T-helper 1 cell treated with Interleukin-12 subunit alpha and Interleukin-12 subunit beta and Interleukin-4 antibody, amounts not matched to agents 30 μg/mL and 1 μg/mL, for 36 hours (primary cell): ENCODE results near the gene EDC3.
"Not testable (repeated sequence)": the region's sequence is repeated elsewhere in the genome, so short reads cannot be mapped to it uniquely, and the experiment has no call there.

Experiments used
- H3K27ac Mint-ChIP-seq: one replicate; pipeline ENCODE4 v1.8.0; 2021; ENCODE audit warnings: mild to moderate bottlenecking, mixed read lengths
- H3K27me3 Mint-ChIP-seq: one replicate; pipeline ENCODE4 v1.8.0; 2021; ENCODE audit warnings: low read depth, mixed read lengths
- H3K36me3 Mint-ChIP-seq: one replicate; pipeline ENCODE4 v1.8.0; 2021; ENCODE audit warnings: low read depth, mixed read lengths
- H3K4me1 Mint-ChIP-seq: one replicate; pipeline ENCODE4 v1.8.0; 2021; ENCODE audit warnings: low read depth, mixed read lengths
- H3K4me3 Mint-ChIP-seq: one replicate; pipeline ENCODE4 v1.8.0; 2021; ENCODE audit warnings: mild to moderate bottlenecking, moderate library complexity, mixed read lengths
- H3K9me3 Mint-ChIP-seq: one replicate; pipeline ENCODE4 v1.8.0; 2021; ENCODE audit warnings: mixed read lengths

The EDC3 gene, protein sequence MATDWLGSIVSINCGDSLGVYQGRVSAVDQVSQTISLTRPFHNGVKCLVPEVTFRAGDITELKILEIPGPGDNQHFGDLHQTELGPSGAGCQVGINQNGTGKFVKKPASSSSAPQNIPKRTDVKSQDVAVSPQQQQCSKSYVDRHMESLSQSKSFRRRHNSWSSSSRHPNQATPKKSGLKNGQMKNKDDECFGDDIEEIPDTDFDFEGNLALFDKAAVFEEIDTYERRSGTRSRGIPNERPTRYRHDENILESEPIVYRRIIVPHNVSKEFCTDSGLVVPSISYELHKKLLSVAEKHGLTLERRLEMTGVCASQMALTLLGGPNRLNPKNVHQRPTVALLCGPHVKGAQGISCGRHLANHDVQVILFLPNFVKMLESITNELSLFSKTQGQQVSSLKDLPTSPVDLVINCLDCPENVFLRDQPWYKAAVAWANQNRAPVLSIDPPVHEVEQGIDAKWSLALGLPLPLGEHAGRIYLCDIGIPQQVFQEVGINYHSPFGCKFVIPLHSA

DNA sequence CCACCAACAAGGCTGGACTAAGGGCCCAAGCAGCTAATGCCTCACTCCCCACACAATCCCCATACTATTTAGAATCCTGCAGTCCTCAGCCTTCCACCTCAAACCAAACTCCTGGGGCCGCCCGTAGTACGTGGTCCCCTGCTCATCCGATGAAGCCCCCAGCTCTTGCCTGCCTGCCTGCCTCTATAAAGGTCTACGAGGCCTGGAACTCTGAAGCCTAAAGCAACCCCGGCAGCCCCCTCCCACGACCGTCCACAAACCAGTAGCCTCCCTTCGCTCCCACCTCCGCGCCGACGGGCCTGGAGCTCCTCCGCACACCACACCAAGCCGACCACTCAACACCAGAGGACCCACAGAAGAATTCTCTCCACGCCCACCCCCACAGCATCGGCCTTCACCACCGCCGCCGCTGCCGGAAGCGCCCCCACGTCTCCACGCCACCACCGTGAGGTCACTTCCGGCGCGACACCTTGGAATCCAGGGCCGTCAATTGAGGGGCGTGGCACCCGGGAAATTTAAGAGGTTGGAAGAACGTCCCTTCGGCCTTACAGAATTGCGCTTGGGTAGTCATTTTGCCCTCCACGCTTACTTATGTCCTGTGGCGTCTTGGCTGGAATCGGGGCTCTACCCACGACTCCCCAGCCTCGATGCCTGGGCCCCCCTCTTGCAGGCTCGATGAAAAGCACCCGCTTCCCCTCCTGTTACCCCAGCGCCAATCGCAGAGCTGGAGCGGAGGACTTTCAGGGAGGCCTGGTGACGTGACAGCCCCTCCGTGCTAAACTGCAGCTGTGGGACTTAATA lies at the start of gene EDC3:
Gene EDC3, minus strand, starts transcription at position 428 of the 801 bp plus-strand sequence. CDS start 20,900 bp downstream, outside the sequence.
- Mint-ChIP-seq H3K27me3 (peaks cover under 1% of the 10 kb centered on the region), H3K36me3 (peaks cover 4% of the 10 kb centered on the region), H3K9me3 (no peaks in the 10 kb centered on the region), H3K4me1 (peaks cover 28% of the 10 kb centered on the region), H3K4me3 (peak within 1 kb of the TSS; percentile 100), H3K27ac (peak within 1 kb of the TSS; percentile 100)

DNA sequence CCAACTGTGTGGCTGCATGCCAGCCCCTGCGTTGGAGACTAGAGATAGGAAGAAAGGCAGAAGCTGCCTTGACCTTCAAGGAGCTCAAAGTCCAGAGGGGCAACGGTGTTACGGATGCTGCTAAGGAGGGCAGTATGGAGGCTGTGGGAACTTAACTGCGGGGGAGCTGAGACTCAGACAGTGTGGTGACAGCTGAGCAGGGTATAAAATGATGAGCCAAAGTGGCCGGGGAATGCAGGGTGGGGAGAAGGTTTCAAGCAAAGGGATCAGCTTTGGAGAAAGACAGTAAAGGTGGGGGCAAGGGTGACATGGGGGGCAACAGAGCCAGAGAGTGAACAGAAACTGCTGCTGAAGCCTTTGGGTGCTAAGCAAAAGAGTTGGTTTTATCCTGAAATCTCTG lies 46.6 kb upstream of the EDC3 start:
- Mint-ChIP-seq H3K36me3 (peaks cover 5% of the 10 kb centered on the region), H3K9me3 (peaks cover 19% of the 10 kb centered on the region), H3K27ac (no peak overlapping the region), H3K4me3 (no peak overlapping the region), H3K27me3 (peaks cover 6% of the 10 kb centered on the region), H3K4me1 (peaks cover 2% of the 10 kb centered on the region)

DNA sequence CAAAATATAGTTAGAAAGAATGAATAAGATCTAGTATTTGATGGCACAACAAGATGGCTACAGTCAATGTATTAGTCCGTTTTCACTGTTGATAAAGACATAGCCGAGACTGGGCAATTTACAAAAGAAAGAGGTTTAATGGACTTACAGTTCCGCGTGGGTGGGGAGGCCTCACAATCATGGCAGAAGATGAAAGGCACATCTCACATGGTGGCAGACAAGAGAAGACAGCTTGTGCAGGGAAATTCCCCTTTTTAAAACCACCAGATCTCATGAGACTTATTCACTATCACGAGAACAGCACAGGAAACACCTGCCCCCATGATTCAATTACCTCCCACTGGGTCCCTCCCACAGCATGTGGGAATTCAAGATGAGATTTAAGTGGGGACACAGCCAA lies 42.4 kb upstream of the EDC3 start:
- H3K27me3 Mint-ChIP-seq: peaks cover 34% of the 10 kb centered on the region
- not testable (repeated sequence) for H3K4me3 Mint-ChIP-seq, H3K4me1 Mint-ChIP-seq, H3K36me3 Mint-ChIP-seq, H3K27ac Mint-ChIP-seq
- peaks cover 26% of the 10 kb centered on the region for H3K9me3 Mint-ChIP-seq

DNA sequence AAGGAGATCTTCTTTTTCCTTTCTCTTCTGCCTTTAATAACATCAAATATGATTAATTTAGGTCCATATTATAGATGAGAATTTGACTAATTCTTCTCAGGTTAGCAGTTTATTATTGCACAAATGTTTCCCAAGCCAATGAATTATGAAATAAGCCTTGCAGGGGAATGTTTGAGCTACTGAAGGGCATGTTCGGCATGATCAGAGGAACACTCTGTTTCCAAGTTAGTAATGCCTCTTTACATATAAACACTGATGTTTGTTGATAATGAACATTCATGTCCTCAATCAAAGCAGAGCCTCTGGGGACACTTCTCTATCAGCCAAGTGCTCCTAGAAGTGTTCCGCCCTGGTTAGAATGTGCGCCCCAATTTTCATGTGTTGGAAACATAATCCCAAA lies 39.5 kb upstream of the EDC3 start:
- Mint-ChIP-seq H3K36me3 (peaks cover 5% of the 10 kb centered on the region), H3K4me3 (no peak overlapping the region), H3K9me3 (peaks cover 21% of the 10 kb centered on the region), H3K27ac (no peak overlapping the region), H3K27me3 (peaks cover 34% of the 10 kb centered on the region), H3K4me1 (peaks cover 2% of the 10 kb centered on the region)

DNA sequence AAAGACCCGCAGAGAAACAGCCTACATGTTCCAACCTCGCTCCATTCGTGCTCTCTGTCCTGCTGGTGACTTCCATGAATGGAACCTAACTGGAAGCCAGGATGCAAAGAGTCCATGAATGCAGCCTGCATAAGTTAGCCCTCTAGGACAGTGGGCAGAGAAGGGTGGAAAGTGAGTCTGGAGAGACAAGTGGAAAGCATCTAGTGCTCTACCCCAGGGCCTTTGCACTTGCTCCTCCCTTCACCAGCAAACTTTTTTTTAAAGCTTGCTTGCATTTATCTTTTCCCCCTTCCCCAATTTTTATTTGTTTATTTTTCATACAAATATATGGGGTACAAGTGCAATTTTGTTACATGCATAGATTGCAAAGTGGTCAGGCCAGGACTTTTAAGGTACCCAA lies 37.4 kb upstream of the EDC3 start:
- Mint-ChIP-seq H3K4me3 (no peak overlapping the region), H3K9me3 (peaks cover 16% of the 10 kb centered on the region), H3K36me3 (peaks cover 4% of the 10 kb centered on the region), H3K27ac (no peak overlapping the region), H3K27me3 (peaks cover 38% of the 10 kb centered on the region), H3K4me1 (peaks cover 2% of the 10 kb centered on the region)

DNA sequence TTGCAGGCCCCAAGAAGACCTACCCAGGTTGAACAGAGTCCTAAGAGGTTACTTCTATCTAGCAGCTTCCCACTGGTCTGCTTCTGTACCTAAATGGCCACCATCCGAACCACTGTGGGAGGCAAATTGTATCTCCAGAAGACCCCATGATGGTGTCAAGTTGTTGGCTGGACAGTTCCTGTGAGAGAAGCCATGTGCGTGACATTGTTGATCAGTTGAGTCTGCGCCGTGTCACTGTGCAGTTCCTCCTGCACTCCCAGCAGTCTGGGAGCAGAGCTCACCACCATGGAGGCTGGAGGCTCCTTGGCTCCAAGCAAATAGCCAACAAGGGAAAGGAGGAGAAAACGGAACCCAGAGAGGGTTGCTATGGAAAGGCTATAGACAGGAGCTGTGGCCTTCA lies 37.0 kb upstream of the EDC3 start:
- no peak overlapping the region for H3K27ac Mint-ChIP-seq
- H3K4me1 Mint-ChIP-seq: no peaks in the 10 kb centered on the region
- peaks cover under 1% of the 10 kb centered on the region for H3K36me3 Mint-ChIP-seq
- peaks cover 35% of the 10 kb centered on the region for H3K27me3 Mint-ChIP-seq
- H3K9me3 Mint-ChIP-seq: peaks cover 11% of the 10 kb centered on the region
- no peak overlapping the region for H3K4me3 Mint-ChIP-seq

DNA sequence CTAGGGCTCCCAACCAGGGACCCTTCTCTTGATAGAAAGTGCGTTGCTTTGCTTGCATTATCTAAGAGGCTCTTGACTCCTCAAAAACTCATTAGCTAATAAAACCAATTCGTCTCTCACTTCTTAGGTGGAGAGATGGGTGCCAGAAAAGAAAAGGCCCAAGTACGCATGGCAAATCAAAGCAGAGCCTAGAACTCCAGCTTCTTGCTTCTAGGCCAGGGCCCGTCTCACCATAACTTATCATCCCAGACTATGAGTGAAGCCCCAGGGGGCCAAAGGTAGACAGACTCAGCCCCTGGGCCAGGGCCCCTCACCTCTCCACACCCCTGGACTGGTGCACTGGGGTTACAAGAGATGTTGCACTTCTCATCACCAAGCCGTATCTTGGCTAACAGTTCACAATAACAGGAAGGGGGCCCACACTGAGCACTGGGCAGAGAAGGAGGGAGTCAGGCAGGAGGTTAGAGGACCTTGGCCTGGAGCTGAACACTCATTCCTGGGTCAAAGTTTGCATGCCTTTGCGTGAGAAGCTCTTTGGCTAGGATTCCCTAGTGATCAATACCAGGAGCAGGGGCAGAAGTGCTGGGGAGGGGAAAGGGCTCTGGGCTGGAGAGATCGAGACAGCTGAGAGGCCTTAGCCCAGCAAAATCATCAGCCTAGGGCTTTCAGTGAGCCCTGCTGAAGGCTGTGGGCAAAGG lies 34.9 kb upstream of the EDC3 start:
- Mint-ChIP-seq H3K4me3 (no peak overlapping the region), H3K27ac (no peak overlapping the region), H3K9me3 (no peaks in the 10 kb centered on the region), H3K27me3 (peaks cover 33% of the 10 kb centered on the region), H3K36me3 (no peaks in the 10 kb centered on the region), H3K4me1 (peaks cover 5% of the 10 kb centered on the region)

DNA sequence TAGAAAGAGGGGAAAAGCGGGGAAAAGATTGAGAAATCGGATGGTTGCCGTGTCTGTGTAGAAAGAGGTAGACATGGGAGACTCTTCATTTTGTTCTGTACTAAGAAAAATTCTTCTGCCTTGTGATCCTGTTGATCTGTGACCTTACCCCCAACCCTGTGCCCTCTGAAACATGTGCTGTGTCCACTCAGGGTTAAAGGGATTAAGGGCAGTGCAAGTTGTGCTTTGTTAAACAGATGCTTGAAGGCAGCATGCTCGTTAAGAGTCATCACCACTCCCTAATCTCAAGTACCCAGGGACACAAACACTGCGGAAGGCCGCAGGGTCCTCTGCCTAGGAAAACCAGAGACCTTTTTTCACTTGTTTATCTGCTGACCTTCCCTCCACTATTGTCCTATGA lies 33.5 kb upstream of the EDC3 start:
- peaks cover 38% of the 10 kb centered on the region for H3K27me3 Mint-ChIP-seq
- H3K9me3 Mint-ChIP-seq, H3K4me1 Mint-ChIP-seq, H3K36me3 Mint-ChIP-seq, H3K27ac Mint-ChIP-seq, H3K4me3 Mint-ChIP-seq: not testable (repeated sequence)

DNA sequence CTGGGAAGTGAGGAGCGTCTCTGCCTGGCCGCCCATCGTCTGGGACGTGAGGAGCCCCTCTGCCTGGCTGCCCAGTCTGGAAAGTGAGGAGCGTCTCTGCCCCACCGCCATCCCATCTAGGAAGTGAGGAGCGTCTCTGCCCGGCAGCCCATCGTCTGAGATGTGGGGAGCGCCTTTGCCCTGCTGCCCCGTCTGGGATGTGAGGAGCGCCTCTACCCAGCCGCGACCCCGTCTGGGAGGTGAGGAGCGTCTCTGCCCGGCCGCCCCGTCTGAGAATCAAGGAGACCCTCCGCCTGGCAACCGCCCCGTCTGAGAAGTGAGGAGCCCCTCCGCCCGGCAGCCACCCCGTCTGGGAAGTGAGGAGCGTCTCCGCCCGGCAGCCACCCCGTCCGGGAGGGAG lies 32.9 kb upstream of the EDC3 start:
- not testable (repeated sequence) for H3K9me3 Mint-ChIP-seq, H3K4me1 Mint-ChIP-seq, H3K4me3 Mint-ChIP-seq, H3K36me3 Mint-ChIP-seq, H3K27ac Mint-ChIP-seq
- peaks cover 38% of the 10 kb centered on the region for H3K27me3 Mint-ChIP-seq

DNA sequence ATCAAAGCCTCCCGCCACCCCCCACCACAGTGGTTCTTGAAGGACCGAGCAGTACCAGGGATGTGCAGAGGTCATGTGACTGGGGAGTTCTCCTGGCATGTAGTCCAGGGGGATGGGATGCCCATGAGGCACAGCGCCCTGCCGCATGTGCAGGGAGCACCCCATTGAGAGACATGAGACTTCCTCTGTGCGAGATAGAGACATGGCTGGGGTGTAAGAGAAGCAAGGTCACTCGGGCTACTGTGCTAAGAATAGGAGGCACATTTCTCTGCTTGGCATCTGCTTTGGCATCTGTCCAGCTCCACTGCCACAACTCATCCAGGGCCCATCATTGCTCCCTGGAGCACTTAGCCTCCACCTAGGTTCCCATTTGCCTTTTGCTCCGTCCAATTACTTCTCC lies 31.9 kb upstream of the EDC3 start:
- H3K4me3 Mint-ChIP-seq: no peak overlapping the region
- no peaks in the 10 kb centered on the region for H3K36me3 Mint-ChIP-seq
- H3K27me3 Mint-ChIP-seq: peaks cover 38% of the 10 kb centered on the region
- H3K9me3 Mint-ChIP-seq: no peaks in the 10 kb centered on the region
- no peak overlapping the region for H3K27ac Mint-ChIP-seq
- H3K4me1 Mint-ChIP-seq: peaks cover 11% of the 10 kb centered on the region

DNA sequence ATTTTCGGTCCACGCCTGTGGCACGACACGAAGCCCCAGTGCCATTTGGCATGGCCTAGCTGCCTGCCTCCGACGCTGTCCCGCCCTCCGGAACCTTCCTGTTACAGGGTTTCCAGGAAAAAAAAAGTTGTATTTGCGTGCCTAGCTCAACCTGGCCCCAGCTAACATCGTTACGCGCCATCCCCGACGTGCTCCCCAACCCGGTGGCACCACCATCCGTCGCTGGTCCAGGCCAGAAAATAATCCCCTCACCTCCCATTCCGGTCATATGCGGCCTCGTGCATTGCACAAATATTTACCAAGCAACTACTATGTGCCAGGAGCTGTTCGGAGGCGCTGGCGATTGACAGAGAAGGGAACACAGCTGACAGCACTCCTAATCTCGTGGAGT lies 30.9 kb upstream of the EDC3 start:
- H3K36me3 Mint-ChIP-seq: no peaks in the 10 kb centered on the region
- peaks cover 38% of the 10 kb centered on the region for H3K27me3 Mint-ChIP-seq
- peak overlapping the region; percentile 50 for H3K27ac Mint-ChIP-seq
- H3K4me1 Mint-ChIP-seq: peaks cover 11% of the 10 kb centered on the region
- no peaks in the 10 kb centered on the region for H3K9me3 Mint-ChIP-seq
- H3K4me3 Mint-ChIP-seq: peak overlapping the region; percentile 75

DNA sequence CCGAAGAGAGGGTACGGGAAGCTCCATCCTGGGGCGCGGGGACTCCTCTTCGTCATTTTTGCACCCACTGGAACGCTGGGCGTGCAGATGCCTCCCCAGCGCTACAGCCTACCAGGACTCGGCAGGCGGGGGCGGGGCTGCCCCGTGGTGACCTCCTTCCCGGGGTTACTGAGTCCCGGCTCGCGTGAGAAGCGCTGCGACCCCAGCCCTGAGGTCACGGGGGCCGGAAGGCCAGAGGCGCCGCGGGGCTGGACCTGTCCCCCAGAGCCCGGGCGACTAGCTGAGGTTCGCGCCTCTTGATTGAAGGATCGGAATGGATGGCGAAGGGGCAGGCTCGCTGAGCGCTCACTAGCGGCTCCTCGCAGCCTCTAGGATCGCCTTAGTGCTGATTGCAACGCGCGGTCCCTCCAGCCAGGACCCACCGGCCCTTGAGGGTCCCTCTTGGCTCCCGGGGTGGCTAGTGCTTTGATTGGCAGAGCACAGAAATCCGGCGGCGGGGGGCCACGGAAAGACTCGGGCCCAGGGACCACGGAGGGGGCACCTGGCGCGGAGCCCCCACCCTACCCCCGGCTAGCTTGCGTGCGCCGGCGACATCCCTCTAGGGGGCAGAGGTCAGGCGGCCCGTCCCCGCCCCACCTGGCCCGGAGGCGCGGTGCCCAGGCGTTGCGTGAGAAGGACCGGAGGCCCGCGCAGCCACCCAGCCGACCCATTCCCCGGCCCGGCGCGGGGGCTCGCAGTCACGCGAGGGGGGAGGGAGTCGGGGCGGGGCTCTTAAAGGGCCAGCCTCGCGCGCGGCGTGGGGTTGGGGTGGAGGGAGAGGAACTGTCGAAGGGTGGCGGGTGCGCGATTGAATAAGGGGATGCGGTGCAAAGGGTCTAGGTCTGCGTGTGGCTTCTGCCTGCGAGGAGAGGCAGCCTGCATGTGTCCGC lies 30.3 kb upstream of the EDC3 start:
- H3K4me3 Mint-ChIP-seq: peak overlapping the region; percentile 75
- H3K27me3 Mint-ChIP-seq: peaks cover 38% of the 10 kb centered on the region
- H3K27ac Mint-ChIP-seq: peak overlapping the region; percentile 50
- H3K4me1 Mint-ChIP-seq: peaks cover 11% of the 10 kb centered on the region
- H3K9me3 Mint-ChIP-seq: no peaks in the 10 kb centered on the region
- no peaks in the 10 kb centered on the region for H3K36me3 Mint-ChIP-seq

DNA sequence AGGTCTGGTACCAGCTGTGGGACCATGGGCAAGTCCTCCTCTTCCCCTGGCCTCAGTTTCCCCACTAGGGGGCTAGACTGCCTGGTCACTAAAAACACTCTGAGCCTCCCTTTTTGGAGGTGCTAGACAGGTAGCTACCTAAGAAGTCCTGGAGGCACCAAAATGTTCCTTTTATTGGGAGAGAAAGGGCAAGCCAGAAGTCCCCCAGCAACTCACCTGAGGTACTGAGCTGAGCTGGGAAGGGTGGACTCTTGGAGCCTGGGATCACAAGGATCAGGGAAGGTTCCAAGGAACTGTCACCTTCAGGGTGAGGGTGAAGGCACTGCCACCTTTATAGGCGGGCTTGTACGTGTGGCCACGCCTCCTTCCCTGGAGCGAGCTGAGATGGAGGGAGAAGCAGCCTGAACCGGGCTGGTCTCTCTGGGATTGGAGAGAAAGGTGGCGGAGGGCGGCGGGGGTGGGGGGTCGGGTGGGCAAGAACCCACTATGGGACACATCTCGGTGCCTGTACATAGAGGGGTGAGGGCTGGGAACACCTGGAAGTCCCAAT lies 29.5 kb upstream of the EDC3 start, which contains the start of gene CYP1A1:
Gene CYP1A1, minus strand, starts transcription at position 304 of the 550 bp plus-strand sequence. CDS start 2,431 bp downstream, outside the sequence.
- Mint-ChIP-seq H3K4me3 (peak within 1 kb of the TSS; percentile 73), H3K36me3 (no peaks in the 10 kb centered on the region), H3K4me1 (peaks cover 11% of the 10 kb centered on the region), H3K9me3 (no peaks in the 10 kb centered on the region), H3K27ac (no peak within 1 kb of the TSS), H3K27me3 (peaks cover 38% of the 10 kb centered on the region)
